Measurements from ENCODE around the gene DBNL.

The DBNL gene

DNA sequence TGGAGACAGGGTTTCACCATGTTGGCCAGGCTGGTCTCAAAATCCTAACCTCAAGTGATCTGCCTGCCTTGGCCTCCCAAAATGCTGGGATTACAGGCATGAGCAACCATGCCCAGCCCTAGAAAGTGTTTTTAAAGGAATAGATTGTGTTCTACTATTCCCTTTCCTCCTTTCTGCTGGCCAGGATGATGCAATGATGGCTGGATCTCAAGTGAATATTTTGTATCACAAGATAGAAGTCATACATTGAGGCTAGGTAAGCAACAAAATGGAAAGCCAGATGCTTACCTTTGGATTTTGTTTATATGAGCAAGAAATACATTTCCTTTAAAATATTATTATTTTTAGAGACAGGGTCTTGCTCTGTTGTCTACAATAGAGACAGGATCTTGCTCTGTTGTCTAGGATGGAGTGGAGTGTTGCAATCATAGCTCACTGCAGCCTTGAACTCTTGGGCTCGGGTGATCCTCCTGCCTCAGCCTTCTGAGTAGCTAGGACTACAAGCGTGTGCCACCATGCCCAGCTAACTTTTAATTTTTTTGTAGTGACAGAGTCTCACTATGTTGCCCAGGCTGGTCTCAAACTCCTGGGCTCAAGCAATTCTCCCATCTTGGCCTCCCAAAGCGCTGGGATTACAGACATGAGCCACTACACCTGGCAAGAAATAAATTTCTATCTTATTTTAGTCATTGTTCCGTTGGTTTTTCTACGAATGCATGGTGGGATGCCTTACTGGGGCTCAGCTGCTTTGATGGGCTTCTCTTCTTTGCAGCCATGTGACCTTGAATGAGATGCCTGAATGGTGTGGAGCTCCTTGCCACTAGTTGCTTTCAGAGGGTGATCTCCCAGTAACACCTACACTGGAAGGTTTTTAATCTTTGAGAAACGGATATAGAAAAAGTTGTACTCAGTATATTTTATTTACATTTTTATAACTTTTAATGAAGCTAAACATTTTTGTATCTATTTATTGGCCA lies 53.9 kb downstream of the DBNL start:
- DNase-seq (ENCODE audit: low read depth, low spot score): no peak

DNA sequence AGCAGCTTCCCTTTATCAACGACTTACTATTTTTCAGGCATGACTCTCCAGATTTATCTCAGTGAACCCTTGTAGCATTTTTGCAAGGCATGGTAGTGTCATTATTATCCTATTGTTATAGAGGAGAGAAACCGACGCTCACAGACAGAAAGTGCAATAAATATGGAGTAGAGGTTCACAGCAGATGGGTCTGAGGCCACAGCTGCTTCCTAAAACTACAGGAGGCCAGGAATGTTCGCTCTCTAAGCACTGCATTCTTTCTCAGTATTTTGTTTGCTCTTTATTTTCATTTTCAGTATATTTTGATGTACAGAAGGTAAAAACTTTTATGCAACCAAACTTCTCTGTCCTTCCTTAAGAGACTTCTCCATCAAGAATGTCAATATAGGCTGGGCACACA lies 55.2 kb downstream of the DBNL start:
- no peak for DNase-seq (ENCODE audit: low read depth, low spot score)

DNA sequence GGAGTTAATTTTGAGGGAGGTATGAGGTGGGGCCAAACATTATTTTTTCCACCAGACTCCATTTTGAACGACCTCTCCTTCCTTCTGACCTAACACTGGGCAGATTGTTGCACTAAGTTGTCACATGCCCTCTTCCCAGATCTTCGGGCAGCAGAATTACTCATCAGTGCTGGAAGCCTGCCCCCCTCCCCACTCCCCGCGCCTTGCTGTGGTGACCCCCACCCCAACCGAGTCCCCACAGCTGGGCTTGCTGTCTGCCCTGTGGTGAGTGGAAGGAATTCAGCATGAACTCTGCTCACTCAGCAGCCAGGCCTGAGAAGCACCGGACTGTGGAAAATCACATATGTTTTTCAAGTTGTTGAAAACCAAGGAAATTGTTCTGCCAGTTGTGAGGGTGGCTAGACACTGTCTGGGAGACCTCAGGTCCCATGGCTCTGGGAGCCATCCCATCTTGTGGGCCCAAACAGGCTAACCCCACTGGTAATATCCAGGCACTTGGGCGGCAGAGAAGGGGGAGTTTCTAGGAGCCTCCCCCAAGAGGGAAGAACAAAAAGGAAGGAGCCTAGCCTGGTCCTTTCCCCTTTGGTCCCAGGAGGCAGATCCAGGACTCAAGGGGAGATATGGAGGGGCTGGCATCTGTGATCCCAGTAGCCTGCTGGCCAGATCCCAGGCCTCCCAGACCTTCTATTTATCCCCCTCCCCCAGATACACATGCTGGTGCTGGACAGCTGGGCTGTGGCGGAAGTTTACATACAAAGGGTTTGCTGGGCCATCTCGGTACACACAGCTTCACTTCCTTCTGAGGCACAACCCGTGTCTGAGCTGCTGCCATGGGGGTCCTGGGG lies 56.2 kb downstream of the DBNL start:
- peak; percentile 79 for DNase-seq (ENCODE audit: low read depth, low spot score)

DNA sequence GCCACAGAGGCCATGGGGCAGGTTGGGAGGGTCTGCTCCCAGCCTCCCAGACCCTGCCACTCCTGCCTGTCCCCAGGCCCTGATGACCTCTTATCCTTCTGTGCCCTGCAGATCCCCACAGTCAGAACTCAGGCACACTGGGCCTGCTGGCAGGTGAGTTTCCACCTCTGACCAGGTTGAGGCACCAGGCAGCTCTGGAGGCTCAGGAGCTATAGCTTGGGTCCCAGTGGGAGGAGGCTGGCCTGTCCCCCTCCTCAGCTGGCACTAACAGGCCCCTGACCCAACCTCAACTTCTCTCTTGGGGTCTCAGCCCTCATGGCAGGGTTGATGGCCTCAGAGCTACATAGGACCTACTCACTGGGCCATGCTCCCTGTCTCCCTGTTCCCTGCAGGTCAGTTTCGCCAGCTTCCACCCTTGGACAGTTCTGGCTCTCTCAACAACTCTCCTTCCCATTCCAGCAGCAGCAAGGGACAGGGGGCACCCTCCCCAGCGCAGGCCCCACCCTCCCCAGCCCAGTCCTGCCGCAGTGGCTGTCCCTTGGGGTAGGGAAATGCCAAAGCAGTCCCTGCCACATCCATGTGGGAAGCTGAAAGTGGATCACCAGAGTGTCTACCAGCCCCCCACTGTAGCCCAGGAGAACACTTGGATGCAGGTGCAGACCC lies 56.9 kb downstream of the DBNL start:
- DNase-seq (ENCODE audit: low read depth, low spot score): no peak

DNA sequence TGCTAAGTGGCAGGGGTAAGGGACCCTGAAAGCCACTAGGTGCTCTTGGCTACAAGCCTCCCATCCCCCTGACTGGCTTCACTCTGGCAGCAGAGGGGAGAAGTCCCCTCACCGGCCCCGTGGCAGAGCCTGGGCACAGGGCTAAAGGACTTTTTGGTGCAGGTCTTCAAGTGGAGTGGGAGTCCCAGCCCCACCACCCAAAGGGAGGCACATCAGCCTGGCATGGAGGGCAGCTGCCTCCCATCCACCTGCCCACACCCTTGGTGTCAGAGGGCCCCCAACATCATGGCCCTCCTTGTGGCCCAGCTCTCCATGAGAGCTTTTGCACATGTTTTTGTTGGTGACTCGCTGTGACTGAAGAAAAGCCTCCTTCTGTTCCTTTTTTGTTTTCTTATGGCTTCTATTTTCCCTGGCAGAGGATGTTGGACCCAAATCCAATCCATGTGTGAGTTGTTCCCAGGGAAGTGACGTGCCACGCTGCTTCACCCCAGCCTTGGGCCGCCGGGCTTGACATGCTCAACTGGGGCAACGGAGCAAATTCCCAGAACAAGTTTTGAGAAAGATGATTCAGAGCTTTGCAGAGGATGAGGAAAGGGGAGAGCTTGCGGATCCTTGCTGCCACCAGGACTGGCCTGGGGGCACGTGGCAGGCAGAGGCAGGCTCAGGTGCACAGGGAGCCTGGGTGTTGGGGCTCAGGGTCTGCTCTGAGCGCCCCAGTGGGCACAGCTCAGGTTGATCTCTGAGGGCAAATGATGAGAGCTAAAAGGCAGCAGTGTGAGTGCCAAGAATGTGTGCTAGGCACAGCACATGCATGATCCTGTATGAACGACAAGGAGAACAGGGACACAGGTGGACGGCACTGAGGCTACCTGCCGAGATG lies 57.7 kb downstream of the DBNL start:
- DNase-seq (ENCODE audit: low read depth, low spot score): no peak

DNA sequence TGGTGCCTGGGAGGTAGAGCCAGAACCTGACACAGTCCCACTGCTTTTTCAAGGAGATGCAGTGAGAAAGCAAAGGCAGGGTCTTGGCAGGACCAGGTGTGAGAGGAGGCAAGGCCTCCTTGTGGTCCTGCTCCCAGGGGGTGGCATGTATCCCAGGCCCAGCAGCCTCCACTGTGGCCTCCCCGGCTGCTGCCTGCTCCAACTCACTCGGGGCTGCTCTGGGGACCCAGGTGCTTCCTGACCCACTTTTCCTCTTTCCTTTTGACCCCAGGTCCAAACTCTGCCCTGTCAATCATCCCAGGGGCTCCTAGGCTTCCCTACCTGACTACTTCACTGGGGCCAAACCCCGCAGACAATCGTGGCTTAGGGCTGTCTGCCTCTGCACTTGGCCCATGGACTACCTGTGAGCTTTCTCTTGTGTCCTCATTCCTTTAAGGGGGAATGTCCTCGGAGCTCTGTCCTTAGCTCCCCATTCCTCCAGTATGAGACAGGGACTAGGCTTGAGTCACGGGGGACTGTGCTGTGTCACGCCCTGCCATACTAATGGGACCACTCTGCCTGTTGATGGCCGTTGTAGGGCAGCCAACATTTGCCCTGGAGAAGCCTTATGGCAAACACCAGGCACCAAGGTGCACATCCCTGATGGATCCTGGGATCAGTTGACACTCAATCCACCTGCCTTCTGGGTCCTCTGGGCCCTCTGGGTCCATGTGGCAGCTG lies 58.5 kb downstream of the DBNL start:
- no peak for DNase-seq (ENCODE audit: low read depth, low spot score)

DNA sequence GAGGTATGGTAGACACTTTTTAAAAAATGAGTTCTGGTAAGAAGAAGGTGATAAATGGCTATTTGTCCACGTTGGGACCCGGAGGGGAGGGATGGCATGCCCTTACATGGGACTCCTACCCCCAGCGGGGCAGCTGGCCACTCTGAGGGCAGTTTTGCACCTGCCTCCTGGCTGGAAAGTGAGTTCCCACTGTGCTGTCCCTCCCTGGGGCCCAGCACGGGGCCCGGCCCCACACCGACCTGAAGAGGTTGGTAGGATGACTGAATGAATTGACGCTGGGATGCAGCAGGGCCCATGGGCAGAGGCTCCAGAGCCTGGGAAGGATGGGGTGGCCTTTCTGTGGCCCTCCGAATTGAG lies 59.0 kb downstream of the DBNL start:
- DNase-seq (ENCODE audit: low read depth, low spot score): no peak

DNA sequence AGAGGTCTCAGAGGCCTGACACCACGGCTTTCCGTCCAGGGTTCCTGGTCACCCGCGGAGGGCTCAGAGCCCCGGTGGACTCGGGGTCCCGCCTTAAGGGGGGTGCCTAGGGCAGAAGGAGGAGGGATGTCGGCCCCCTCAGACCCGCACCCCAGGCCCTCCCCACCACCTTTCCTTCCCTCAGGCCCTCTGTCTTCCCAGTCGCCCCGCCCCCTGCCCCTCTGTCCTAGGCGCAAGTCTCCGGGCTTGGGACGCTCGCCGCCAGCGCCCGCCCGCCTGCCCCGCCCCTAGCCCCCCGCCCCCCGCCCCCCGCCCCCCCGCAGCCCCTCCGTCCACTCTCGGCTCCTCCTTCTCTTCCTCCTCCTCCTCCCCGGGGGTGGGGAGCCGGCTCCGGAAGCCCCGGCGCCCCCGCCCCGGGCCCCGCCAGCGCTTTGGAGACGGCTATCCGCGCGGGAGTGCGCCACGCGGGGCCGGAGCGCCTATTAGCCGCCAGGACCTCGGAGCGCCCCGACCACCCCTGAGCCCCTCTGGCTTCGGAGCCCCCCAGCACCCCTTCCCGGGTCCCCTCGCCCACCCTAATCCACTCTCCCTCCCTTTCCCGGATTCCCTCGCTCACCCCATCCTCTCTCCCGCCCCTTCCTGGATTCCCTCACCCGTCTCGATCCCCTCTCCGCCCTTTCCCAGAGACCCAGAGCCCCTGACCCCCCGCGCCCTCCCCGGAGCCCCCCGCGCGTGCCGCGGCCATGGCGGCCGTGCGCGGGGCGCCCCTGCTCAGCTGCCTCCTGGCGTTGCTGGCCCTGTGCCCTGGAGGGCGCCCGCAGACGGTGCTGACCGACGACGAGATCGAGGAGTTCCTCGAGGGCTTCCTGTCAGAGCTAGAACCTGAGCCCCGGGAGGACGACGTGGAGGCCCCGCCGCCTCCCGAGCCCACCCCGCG lies 59.7 kb downstream of the DBNL start, which contains the start of gene AEBP1:
Gene AEBP1 (plus strand): TSS at position 423 of the 937 bp plus-strand sequence. CDS start 321 bp downstream, at position 744.
- DNase-seq (ENCODE audit: low read depth, low spot score): no peak

DNA sequence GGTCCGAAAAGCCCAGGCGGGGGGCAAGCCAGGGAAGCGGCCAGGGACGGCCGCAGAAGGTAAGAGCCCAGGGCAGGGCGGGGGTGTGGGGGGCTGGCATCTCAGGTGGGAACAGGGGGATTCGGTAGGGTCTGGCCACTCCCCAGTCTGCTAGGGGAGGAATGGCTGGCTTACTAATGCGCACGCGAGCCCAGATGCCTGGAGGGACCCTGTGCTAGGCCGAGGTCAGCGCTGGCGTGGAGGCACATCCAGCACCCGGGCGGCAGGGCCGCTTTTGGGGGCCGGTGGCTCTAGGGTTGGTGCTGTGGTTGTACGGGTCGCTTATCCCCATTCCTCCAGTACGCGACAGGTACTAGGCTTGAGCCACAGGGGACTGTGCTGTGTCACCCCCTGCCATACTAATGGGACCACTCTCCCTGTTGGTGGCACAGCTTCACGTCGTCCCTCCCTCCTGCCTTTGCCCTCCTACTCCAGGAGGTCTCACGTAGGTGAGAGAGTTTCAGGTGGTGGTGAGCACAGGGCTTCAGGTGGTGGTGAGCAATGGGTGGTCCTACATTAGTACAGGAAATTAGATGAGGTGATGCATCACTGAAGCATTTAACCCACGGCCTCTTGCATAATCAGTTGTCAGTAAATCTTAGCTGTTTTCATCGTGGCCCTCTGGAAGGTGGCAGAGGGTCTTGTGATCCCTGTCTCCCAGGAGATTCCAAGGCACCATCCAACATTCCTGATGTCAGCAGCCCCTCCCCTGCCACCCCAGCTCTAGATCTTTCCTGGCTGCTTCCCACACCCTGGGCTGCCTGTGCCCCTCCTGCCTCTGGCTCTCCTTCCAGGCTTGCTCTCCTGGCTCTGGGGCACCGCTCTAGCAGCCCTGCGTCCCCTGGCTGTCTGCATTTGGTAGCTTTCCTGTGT lies 60.6 kb downstream of the DBNL start:
- DNase-seq (ENCODE audit: low read depth, low spot score): no peak

DNA sequence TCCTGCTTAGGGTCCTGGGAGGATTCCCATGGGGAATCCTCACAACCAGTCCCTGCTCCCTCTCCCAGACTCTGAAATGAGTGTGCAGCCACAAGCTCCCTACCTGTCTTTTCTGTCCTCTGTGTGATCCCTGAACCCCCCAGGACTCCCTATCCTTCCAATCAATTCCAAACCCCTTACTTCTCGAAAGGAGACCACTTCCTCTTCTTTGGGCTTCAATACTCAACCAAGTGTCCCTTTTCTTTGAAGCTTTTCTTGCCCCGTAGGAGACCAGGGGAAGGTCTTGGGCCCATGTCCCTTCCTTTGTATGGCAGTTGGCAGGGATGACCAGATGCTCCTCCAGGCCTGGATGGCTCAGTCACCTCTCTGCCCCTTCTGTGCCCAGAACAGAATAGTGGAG lies 61.3 kb downstream of the DBNL start:
- DNase-seq (ENCODE audit: low read depth, low spot score): no peak

DNA sequence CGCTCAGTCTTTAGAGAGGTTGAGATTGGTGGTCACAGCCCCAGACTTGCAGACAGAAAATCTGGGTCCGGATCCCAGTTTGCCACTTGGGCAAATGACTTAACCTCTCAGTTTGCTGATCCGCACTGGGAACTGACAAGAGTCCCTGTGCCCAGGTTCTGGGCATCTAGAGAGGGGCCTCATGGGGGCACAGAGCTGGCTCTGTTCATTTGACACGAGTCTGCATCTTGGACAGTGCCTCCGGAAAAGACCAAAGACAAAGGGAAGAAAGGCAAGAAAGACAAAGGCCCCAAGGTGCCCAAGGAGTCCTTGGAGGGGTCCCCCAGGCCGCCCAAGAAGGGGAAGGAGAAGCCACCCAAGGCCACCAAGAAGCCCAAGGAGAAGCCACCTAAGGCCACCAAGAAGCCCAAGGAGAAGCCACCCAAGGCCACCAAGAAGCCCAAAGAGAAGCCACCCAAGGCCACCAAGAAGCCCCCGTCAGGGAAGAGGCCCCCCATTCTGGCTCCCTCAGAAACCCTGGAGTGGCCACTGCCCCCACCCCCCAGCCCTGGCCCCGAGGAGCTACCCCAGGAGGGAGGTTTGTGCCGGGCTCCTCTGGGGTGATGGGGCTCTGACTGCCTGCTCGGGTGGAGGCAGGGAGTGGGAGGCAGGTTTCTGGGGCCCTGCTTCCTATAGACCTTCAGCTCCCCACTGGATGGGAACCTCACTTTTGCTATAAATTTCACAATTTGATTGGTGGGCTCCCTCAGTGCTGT lies 62.0 kb downstream of the DBNL start:
- no peak for DNase-seq (ENCODE audit: low read depth, low spot score)

DNA sequence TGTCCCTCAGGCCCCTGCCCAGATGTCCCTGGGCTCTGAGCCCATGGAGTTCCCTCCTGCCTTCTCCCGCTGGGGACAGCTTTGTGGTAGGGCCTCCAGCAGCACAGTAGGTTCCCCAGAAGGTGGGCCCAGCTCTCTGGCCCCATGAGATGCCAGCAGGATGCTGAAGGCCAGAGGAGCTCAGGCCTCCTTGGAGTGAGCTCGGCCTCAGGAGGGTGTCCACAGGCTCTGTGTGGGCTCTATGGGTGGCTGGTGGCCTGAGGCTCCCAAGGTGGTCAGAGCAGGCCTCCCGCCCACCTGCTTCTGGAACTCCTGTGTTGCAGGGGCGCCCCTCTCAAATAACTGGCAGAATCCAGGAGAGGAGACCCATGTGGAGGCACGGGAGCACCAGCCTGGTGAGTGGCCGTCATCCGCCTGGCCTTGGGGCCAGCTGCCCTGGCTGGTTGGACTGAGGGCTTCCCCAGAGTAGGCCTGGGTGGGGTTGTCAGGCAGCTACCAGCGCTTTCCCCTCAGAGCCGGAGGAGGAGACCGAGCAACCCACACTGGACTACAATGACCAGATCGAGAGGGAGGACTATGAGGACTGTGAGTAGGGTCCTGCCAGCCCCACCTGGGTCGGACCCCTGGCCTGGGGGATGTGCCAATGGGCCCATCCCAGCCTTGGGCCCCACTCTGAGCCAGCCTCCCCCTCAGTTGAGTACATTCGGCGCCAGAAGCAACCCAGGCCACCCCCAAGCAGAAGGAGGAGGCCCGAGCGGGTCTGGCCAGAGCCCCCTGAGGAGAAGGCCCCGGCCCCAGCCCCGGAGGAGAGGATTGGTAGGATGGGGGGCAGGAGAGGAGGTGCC lies 62.8 kb downstream of the DBNL start:
- DNase-seq (ENCODE audit: low read depth, low spot score): no peak

DNA sequence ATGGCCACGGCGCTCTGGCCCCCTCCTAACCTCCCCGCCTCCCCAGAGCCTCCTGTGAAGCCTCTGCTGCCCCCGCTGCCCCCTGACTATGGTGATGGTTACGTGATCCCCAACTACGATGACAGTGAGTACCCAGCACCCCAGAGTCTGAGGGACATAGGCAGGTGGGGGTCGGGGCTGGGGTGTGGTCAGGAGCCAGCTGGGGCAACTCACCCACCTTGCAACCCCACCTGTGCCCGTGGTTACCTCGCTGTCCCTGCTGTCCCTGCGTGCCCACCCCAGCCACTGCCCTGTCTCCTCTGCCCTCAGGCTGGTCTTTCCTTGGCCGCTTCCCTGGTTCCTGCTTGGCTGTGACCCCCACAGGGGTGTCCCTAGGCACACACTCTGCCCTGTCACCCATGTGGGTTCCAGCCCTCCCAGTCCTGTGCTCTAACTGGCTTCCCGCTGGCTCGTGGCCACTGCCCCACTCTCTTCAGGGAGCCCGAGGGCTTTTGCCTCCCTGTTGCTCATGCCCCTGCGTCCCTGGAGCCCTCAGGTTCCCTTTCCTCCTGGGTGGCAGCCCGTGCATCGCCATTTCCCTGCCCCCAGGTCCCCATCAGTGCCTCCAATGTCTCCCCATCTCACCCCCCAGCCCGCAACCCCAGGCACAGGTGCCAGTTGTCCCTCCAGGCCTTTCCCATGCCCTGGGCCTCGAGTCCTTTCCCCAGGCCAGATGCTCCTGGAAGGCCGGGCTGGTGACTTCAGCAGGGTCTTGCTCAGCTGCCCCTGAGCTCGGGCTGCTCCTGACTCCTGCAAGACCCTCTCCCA lies 63.7 kb downstream of the DBNL start:
- no peak for DNase-seq (ENCODE audit: low read depth, low spot score)

DNA sequence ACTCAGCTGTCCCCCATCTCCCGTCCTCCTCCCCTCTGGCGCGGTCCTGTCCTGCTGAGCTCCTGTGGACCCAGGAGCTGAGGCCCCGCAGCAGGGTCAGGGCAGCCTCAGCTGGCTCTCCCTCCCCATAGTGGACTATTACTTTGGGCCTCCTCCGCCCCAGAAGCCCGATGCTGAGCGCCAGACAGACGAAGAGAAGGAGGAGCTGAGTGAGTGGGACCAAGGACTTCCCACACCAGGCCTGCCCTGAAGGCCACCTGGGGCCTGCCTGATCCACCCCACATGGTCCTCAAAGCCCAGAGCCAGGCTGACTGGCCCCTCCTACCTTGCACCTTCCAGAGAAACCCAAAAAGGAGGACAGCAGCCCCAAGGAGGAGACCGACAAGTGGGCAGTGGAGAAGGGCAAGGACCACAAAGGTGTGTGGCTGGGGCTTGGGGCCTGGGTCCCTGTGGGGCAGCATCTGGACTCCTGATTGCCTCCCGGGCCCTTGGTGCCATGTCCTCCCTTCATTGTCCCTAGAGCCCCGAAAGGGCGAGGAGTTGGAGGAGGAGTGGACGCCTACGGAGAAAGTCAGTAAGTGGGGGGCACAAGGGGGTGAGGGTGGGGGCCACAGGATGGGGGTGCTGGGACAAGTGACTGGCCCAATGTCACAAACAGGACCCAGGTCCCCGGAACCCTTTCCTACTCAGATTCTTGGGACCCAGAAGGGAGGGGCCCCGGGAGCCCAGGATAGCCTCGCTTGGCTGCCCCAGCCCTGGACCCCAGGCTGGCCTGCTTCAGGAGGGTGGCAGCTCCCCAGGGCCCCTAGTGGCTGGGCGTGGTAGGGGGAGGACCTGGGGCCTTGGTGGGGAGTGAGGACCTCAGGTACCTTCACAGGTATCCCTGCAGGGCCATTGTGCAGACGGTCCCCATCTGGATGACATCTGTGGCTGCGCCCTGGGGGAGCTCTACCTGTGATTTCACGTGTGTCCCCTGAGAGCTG lies 64.6 kb downstream of the DBNL start:
- DNase-seq (ENCODE audit: low read depth, low spot score): no peak

Data from smooth muscle cell of the brain vasculature (primary cell).